Stimulated activated CD4-positive, alpha-beta T cell treated with anti-CD3 and anti-CD28 coated beads, Interleukin-12 subunit alpha, Interleukin-12 subunit beta, amount 100 ng/mL, for 24 hours (primary cell): ENCODE data around the gene POM121.
"Not testable (repeated sequence)": the region's sequence is repeated elsewhere in the genome, so short reads cannot be mapped to it uniquely, and the experiment has no call there.

ENCODE experiments used
- DNase-seq, 2 experiments: peaks; one replicate each; pipeline ENCODE4 v3.0.0-alpha.2; 2020; ENCODE audit warnings: low read depth in 2 of 2

POM121 gene

GRCh38 chr7:72949276-72949675 is 24.4 kb downstream of the POM121 start:
- not testable (repeated sequence) for DNase-seq

DNA sequence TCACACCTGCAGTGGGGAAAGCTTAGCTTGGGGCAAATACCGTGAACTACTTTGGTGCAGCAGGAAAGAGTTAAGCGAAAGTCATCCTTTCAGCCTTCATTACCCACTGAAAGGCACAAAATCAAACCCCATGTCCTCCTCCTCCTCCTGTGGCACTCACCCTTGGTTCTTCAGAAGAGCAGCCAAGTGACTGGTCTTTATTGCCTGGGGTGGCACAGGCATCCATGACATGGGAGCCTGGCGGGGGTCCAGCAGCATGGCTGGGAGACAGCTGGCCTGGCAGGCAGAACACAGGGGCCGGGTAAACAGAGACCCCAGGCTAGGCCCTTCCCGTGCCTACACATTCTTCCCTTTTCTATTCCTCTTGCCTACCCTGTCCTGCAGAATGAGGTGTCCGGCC is 24.8 kb downstream of the POM121 start:
- DNase-seq: not testable (repeated sequence)

DNA sequence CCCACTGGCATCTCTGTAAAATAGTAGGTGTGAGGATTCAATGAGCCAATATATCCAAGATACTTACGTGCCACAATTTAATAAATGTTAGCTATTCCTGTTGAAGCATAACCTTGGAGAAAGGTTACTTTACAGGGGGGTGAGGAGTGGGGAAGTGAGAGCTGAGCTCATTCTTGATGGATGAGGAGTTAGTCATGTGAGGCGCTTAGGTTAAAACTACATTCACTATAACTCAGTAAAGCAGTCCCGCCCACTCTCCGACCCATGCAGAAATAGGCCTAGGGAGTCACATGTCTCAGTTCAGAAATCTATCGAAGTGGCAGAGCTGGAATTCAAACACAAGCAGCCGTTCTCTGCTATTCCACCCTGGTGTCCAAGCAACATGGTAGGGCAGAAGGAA is 25.5 kb downstream of the POM121 start:
- DNase-seq: not testable (repeated sequence)

- DNase-seq: not testable (repeated sequence)
Measured at GRCh38 chr7:72953901-72954562, 29.1 kb downstream of the POM121 start.

DNA sequence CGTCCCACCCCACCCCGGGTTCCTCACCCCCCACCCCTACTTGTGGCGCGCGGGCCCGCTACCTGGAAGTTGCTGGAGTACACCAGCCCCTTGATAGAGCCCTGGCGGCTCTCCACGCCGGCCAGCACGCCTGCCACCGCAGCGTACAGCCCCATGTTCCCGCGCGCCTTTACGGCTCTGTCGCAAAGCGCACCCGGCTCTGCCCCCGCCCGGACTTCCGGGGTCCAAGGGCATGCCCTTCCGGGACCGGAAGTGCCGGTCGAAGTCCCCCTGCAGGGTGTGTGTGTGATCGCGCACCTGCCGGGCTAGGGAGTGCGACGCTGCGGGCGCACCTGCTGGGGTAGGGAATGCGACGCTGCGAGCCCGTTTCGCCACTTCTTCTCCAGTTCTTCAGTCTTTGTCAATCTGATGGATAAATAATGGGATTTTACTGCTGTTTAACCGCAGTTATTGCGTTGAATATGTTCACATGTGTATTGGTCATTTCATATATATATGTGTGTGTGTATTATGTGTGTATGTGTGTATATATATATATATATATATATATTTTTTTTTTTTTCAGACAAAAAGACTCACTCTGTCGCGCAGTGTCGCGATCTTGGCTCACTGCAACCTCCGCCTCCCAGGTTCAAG is 29.8 kb downstream of the POM121 start:
- not testable (repeated sequence) for DNase-seq

- DNase-seq: not testable (repeated sequence)
Measured at GRCh38 chr7:72960029-72960428, 35.1 kb downstream of the POM121 start.

GRCh38 chr7:72960626-72961345 is 35.9 kb downstream of the POM121 start:
- not testable (repeated sequence) for DNase-seq

GRCh38 chr7:72961346-72961650 is 36.4 kb downstream of the POM121 start:
- DNase-seq: not testable (repeated sequence)

GRCh38 chr7:72963056-72963455 is 38.2 kb downstream of the POM121 start:
- not testable (repeated sequence) for DNase-seq

GRCh38 chr7:72965186-72965975 is 40.5 kb downstream of the POM121 start:
- not testable (repeated sequence) for DNase-seq

DNA sequence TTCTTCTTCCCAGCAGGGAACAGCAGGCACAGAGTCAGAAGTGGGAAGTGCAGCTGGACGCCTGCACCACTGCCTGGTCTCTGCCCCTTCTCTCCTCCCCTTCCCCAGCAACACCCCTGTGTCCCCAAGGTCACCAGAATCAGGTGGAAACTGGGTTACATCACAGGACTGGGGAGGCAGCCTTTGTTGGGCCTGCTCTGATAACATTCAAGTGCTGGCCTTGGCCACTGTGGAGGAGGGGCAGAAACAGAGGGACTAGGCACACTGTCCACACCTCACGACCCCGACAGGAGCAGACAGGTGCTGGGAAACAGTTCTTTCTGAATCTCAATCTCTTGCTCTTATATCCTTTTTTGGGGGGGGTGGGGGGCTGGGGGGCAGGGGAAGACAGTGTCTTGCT is 42.0 kb downstream of the POM121 start:
- DNase-seq: not testable (repeated sequence)

DNA sequence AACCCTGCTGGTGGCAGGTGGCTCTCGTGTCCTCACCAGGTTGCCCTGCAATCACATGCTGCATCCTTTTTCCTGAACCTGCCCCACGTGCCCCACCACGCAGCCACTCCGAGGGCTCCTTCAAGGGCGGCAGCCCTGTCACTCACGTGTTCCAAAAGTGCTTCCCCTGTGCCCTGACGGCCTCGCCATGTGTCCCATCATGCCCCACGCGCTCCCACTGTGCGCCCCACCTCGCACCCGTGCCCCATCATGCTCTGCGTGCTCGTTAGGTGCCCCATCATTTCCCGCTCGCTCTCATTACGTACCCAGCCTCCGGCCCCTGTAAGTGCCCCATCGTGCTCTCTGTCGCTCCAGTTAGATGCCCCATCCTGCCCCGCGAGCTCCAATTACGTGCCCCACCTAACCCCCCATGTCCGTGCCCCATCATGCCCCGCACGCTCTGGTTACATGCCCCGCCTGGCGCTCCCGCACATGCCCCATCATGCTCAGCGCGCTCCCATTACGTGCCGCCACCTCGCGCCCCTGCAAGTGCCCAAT is 44.2 kb downstream of the POM121 start, which contains the start of gene TRIM74:
Gene TRIM74, minus strand, starts transcription at position 487 of the 537 bp plus-strand sequence. CDS start 3,309 bp downstream, outside the sequence.
- not testable (repeated sequence) for DNase-seq

GRCh38 chr7:72969688-72970087 is 44.8 kb downstream of the POM121 start:
- not testable (repeated sequence) for DNase-seq

DNA sequence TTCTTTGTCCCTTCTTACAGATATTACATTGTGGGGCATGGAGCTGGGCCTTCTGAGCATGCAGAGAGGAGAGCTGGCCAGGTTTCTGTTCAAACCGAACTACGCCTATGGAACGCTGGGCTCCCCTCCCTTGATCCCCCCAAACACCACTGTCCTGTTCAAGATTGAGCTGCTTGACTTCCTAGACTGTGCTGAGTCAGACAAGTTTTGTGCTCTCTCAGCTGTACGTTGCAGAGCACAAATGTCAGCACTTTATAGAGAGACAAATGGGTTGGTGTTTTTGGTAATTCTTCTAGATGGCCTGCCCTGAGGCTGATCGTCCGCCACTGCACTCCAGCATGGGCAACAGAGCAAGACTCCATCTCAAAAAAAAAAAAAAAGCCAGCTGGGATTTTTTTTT is 46.6 kb downstream of the POM121 start:
- not testable (repeated sequence) for DNase-seq

DNA sequence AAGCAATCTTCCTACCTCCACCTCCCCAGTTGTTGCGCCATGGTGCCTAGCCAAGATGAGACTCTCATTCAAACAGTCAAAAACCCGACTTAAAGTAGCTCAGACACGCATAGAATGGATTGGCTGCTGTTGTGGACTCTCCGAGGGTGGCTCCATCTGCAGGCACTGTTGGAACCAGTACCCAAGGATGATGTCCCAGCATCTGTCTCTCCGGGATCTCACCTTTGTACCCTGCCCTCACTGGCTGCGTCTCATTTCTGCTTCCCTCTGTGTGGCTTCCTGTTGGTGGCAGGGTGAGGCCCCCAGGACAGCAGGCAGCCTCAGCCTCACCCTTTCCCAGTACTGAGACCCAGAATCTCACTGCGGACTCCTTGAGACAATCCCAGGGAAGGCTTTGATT is 49.9 kb downstream of the POM121 start:
- DNase-seq: not testable (repeated sequence)

DNA sequence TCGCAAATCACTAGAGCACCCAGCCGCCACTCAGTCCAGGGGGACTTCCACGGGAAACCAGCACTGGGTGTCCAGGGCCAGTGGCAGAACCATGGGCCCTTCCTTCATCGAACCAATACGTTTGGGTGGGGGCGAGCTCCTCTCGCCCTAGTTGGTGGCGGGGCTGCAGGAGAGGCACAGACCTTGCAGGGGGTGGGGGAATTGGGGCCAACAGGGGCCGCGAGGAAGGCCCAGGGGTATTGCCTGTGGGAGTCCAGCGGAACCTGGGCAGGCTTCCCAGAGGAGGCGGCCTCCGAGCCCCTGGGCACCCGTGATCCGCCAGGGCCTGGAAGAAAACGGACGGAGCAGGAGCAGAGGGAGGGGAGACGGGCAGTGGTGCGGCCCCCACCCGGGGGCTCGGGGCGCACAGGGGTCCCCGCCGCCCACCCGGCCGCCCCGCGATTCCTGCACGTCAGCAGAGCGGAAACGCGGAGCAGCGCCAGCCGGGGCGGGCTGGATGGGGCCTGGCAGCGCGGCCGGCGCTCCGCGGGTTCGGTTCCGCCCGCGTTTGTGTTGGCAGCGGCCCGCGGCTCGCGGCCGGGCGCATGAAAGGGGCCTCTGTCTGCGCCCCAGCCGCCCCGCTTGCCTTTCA is 50.9 kb downstream of the POM121 start:
- not testable (repeated sequence) for DNase-seq

- DNase-seq: not testable (repeated sequence)
Measured at GRCh38 chr7:72976434-72976833, 51.5 kb downstream of the POM121 start.

- not testable (repeated sequence) for DNase-seq
Measured at GRCh38 chr7:72980382-72980781, 55.5 kb downstream of the POM121 start.

DNA sequence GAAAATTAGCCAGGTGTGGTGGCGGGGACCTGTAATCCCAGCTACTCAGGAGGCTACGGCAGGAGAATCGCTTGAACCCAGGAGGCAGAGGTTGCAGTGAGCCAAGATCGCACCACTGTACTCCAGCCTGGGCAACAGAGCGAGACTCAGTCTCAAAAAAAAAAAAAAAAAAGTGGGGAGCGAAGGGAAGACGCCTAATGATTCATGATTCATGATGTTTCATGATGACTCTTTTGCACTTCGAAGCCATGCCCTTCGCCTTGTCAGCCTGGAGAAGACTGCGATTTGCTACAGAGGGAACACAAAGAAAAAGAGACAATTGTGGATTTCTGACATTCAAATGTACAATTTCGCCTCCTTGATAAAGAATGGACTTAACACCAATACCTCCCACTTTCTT is 57.2 kb downstream of the POM121 start:
- not testable (repeated sequence) for DNase-seq

- DNase-seq: not testable (repeated sequence)
Measured at GRCh38 chr7:72990146-72990913, 65.4 kb downstream of the POM121 start.
